HG03575 (cell line): ENCODE data around the gene STRIP2.
A peak's percentile ranks its signal among the peaks of the same experiment; 100 is the strongest.
"Not testable (repeated sequence)": the region's sequence is repeated elsewhere in the genome, so short reads cannot be mapped to it uniquely, and the experiment has no call there.

Experiments used
- ATAC-seq: cut with Tn5 transposase; IDR thresholded peaks from one replicate; pipeline ENCODE4 v1.9.1; 2021; ENCODE audit not compliant: unreplicated experiment, insufficient number of reproducible peaks, low FRiP score; ENCODE audit errors: extremely low read depth

The STRIP2 gene

GRCh38 chr7:129433847-129434674 lies at the start of gene STRIP2:
Gene STRIP2, plus strand, starts transcription at chr7:129434432. Its CDS starts 41 bp downstream, at chr7:129434473.
- peak; percentile 47 for ATAC-seq

GRCh38 chr7:129385116-129385515 lies 49.1 kb upstream of the STRIP2 start:
- no peak for ATAC-seq

GRCh38 chr7:129385598-129385997 lies 48.6 kb upstream of the STRIP2 start:
- ATAC-seq = no peak

GRCh38 chr7:129386506-129386905 lies 47.7 kb upstream of the STRIP2 start:
- no peak for ATAC-seq

- no peak for ATAC-seq
Observed at GRCh38 chr7:129387537-129387936, 46.7 kb upstream of the STRIP2 start.

GRCh38 chr7:129388333-129389098 lies 45.7 kb upstream of the STRIP2 start:
- ATAC-seq = no peak

GRCh38 chr7:129389829-129390228 lies 44.4 kb upstream of the STRIP2 start:
- ATAC-seq = no peak

GRCh38 chr7:129390314-129390713 lies 43.9 kb upstream of the STRIP2 start:
- no peak for ATAC-seq

- no peak for ATAC-seq
Observed at GRCh38 chr7:129391546-129392171, 42.6 kb upstream of the STRIP2 start.

GRCh38 chr7:129393255-129393654 lies 41.0 kb upstream of the STRIP2 start:
- no peak for ATAC-seq

GRCh38 chr7:129394101-129394500 lies 40.1 kb upstream of the STRIP2 start:
- no peak for ATAC-seq

GRCh38 chr7:129394982-129395914 lies 39.0 kb upstream of the STRIP2 start:
- ATAC-seq = no peak

GRCh38 chr7:129401228-129401966 lies 32.8 kb upstream of the STRIP2 start:
- ATAC-seq = no peak

GRCh38 chr7:129401967-129402860 lies 32.0 kb upstream of the STRIP2 start:
- no peak for ATAC-seq

GRCh38 chr7:129405527-129405926 lies 28.7 kb upstream of the STRIP2 start:
- no peak for ATAC-seq

GRCh38 chr7:129410238-129410637 lies 24.0 kb upstream of the STRIP2 start:
- not testable (repeated sequence) for ATAC-seq

- ATAC-seq = no peak
Observed at GRCh38 chr7:129412501-129412900, 21.7 kb upstream of the STRIP2 start.
